Calu3 (cell line): ENCODE results near the gene TMEM150A. TPM values are rescaled to one million over a fixed set of nuclear protein-coding genes. Genes with fewer than 3 reads are reported as not detected.
A peak's percentile ranks its signal among the peaks of the same experiment; 100 is the strongest.

ENCODE experiments used
- BruUV-seq: library from RNA; stranded (reverse); fragments of 400-500 nt; replicated peaks from 2 replicates; lab custom pipeline; 2021; lab: Mats Ljungman, UMichigan
- CTCF ChIA-PET: fragments of 300-600 bp; sonication (Branson Sonifier 250); formaldehyde crosslinking; loops from one replicate; lab custom pipeline; 2022; ENCODE audit warnings: antibody characterized with exemption; lab: Charles Lee
- DNase-seq: peaks from one replicate; pipeline ENCODE4 v3.0.0; 2022
- H3K27ac Mint-ChIP-seq: one replicate; pipeline ENCODE4 v1.8.0; 2022; ENCODE audit warnings: mixed read lengths; ENCODE audit not compliant: unreplicated experiment
- H3K27me3 Mint-ChIP-seq: one replicate; pipeline ENCODE4 v1.8.0; 2022; ENCODE audit warnings: mixed read lengths; ENCODE audit not compliant: unreplicated experiment
- H3K36me3 Mint-ChIP-seq: one replicate; pipeline ENCODE4 v1.8.0; 2022; ENCODE audit warnings: mild to moderate bottlenecking, moderate library complexity, mixed read lengths; ENCODE audit not compliant: insufficient read depth, unreplicated experiment
- H3K4me1 Mint-ChIP-seq: one replicate; pipeline ENCODE4 v1.8.0; 2022; ENCODE audit warnings: mild to moderate bottlenecking, low read depth, mixed read lengths; ENCODE audit not compliant: unreplicated experiment
- H3K4me3 Mint-ChIP-seq: one replicate; pipeline ENCODE4 v1.8.0; 2022; ENCODE audit warnings: mild to moderate bottlenecking, low read depth, moderate library complexity, mixed read lengths; ENCODE audit not compliant: unreplicated experiment
- H3K9me3 Mint-ChIP-seq: one replicate; pipeline ENCODE4 v1.8.0; 2022; ENCODE audit warnings: low read depth, mixed read lengths; ENCODE audit not compliant: unreplicated experiment
- CTCF ChIP-seq: fragments of 200-600 bp; IDR thresholded peaks from one replicate; pipeline ENCODE4 v1.8.0; 2022; ENCODE audit warnings: antibody characterized with exemption; ENCODE audit not compliant: unreplicated experiment
- intact Hi-C: fragments of 100-400 bp; cut with micrococcal nuclease; formaldehyde crosslinking; loops from one replicate; pipeline ENCODE4 v1.10.0; 2022; ENCODE audit not compliant: unreplicated experiment
- total RNA-seq: library from RNA; stranded (reverse); gene quantifications from 2 replicates; pipeline ENCODE4 v1.2.3, GENCODE V29; 2022

Gene TMEM150A
- total RNA-seq, 1 experiment from 2014 or later: 12.1 TPM

DNA sequence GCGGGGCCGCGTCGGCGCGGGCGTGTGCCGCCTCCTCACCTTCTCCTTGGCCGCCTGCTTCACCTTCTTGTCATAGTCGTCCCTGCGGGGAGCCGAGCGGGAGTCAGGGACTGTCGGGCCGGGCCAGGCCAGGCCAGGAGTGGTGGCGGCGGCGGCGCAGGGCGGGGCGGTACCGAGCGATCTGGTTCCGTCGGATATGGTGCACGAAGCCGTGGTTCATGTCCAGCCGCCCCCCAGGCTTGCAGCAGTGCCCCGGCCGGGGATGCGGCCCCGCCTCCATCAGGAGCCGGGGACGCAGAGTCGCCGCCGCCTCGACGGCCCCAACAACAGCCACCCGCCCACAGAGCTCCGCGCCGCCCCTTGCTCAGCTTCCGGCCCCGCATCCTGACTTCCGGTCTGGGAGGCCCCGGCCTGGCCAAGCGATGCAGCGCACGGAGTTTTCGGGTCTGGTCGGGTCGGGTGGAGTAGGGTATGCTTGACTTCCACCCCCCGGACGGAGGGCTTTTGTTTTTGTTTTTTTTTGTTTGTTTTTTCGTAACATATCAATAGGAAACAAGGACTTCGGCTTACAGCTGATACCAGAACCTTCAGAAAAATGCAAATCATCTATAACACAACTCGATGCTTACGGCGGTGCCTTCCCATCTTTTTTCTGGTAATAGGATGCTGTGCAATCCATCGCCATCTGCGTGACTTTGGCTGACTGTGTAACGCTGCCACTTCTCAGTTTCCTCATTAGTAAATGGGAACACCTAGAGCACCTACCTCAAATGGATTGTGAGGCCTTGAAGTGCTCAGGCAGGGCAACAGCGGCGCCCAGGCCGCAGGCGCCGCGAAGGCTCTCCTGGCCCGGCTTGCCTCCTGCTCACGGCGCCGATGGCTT is 9.4 kb upstream of the TMEM150A start, which contains the start of gene C2orf68:
TSS of gene C2orf68 (minus strand) at position 362 of the 883 bp plus-strand sequence. CDS start at position 280, 82 bp downstream.
- CTCF ChIA-PET: interaction anchor here (0.5 to 1.1 kb wide), 2 partner anchors 11 to 26 kb away, joined by 4 to 5 read pairs; no protein-coding TSS in a partner anchor
- H3K27ac Mint-ChIP-seq: peak within 1 kb of the TSS; percentile 74

GRCh38 chr2:85611217-85611704 is 8.8 kb upstream of the TMEM150A start:
- H3K36me3 Mint-ChIP-seq: peaks cover 48% of the 10 kb centered on the region
- H3K4me3 Mint-ChIP-seq: peak overlapping the region; percentile 92
- CTCF ChIA-PET: interaction anchor here (0.5 to 1.1 kb wide), 2 partner anchors 11 to 27 kb away, joined by 4 to 5 read pairs; no protein-coding TSS in a partner anchor
- TF ChIP-seq CTCF: no peak
- no peaks in the 10 kb centered on the region for H3K27me3 Mint-ChIP-seq
- no peak for DNase-seq
- peak overlapping the region; percentile 74 for H3K27ac Mint-ChIP-seq
- intact Hi-C loops: no loop called here
- no peaks in the 10 kb centered on the region for H3K9me3 Mint-ChIP-seq
- no peaks in the 10 kb centered on the region for H3K4me1 Mint-ChIP-seq
- TSS peak; percentile 25 for BruUV-seq

More for the DNA sequence above, 9.4 kb upstream of the TMEM150A start, which contains the start of gene C2orf68:
- BruUV-seq: TSS peak; percentile 53
- Mint-ChIP-seq H3K27me3 (no peaks in the 10 kb centered on the region), H3K4me3 (peak within 1 kb of the TSS; percentile 92), H3K36me3 (peaks cover 50% of the 10 kb centered on the region), H3K9me3 (no peaks in the 10 kb centered on the region), H3K4me1 (no peaks in the 10 kb centered on the region)
- TF ChIP-seq CTCF: no peak
- intact Hi-C loops: no loop called here
- DNase-seq: peak; percentile 92

GRCh38 chr2:85607268-85608215 is 5.0 kb upstream of the TMEM150A start:
- no peak overlapping the region for H3K27ac Mint-ChIP-seq
- peaks cover 8% of the 10 kb centered on the region for H3K4me1 Mint-ChIP-seq
- H3K27me3 Mint-ChIP-seq: no peaks in the 10 kb centered on the region
- no peak overlapping the region for H3K4me3 Mint-ChIP-seq
- DNase-seq: no peak
- CTCF ChIA-PET: interaction anchor here (0.7 kb wide), 1 partner anchor 20 kb away, joined by 4 read pairs; no protein-coding TSS in a partner anchor
- H3K36me3 Mint-ChIP-seq: peaks cover 65% of the 10 kb centered on the region
- no TSS peak for BruUV-seq
- intact Hi-C loops: no loop called here
- TF ChIP-seq CTCF: no peak
- no peaks in the 10 kb centered on the region for H3K9me3 Mint-ChIP-seq

DNA sequence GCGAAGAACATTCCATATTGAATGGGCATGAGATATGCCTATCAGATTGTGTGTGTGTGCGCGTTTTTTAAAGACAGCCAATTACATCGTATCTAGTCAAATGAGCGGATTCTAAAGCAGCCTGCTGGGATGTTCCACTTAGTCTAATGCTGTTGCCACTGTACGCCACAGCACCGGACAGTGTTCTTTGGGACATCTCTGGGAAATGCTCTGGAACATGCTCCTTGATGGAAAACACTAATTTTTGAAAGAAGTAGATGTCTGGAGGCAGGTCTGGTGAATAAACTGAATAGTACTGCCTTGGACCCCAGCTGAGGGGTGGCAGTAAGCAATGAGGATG is 3.6 kb upstream of the TMEM150A start:
- H3K36me3 Mint-ChIP-seq: peaks cover 63% of the 10 kb centered on the region
- H3K27me3 Mint-ChIP-seq: no peaks in the 10 kb centered on the region
- no peak overlapping the region for H3K4me3 Mint-ChIP-seq
- no peak for TF ChIP-seq CTCF
- no peak for DNase-seq
- CTCF ChIA-PET: no interaction called here
- no TSS peak for BruUV-seq
- H3K9me3 Mint-ChIP-seq: no peaks in the 10 kb centered on the region
- intact Hi-C loops: no loop called here
- no peak overlapping the region for H3K27ac Mint-ChIP-seq
- peaks cover 8% of the 10 kb centered on the region for H3K4me1 Mint-ChIP-seq
